WERI-Rb-1 (cell line): ENCODE data around the gene AXL.
A peak's percentile ranks its signal among the peaks of the same experiment; 100 is the strongest.
"Not testable (repeated sequence)": the region's sequence is repeated elsewhere in the genome, so short reads cannot be mapped to it uniquely, and the experiment has no call there.

ENCODE experiments used
- DNase-seq: peaks from one replicate; pipeline ENCODE4 v3.0.0-alpha.2; 2020
- H3K27ac ChIP-seq: fragments of 250-450 bp; sonication (Bioruptor Pico); 2 replicates; pipeline ENCODE4 v1.5.1; 2020; ENCODE audit warnings: mild to moderate bottlenecking, moderate library complexity
- H3K27me3 ChIP-seq: fragments of 250-450 bp; sonication (Bioruptor Pico); 2 replicates; pipeline ENCODE4 v1.5.1; 2021; ENCODE audit warnings: mild to moderate bottlenecking, low read depth, moderate library complexity; ENCODE audit not compliant: insufficient read depth, severe bottlenecking
- H3K36me3 ChIP-seq: fragments of 250-450 bp; sonication (Bioruptor Pico); 2 replicates; pipeline ENCODE4 v1.5.1; 2020; ENCODE audit warnings: mild to moderate bottlenecking, moderate library complexity
- H3K4me3 ChIP-seq: 2 replicates; pipeline ENCODE4 v1.5.1; 2011; ENCODE audit warnings: low read depth, mild to moderate bottlenecking, control low read depth, low read length
- H3K9me3 ChIP-seq: fragments of 250-450 bp; sonication (Bioruptor Pico); 2 replicates; pipeline ENCODE4 v1.5.1; 2021; ENCODE audit warnings: mild to moderate bottlenecking, moderate library complexity; ENCODE audit not compliant: severe bottlenecking
- CTCF ChIP-seq: IDR thresholded peaks from 2 replicates; pipeline ENCODE4 v1.5.1; 2011; ENCODE audit warnings: low read depth, mild to moderate bottlenecking, control low read depth, inconsistent platforms, low read length

Gene AXL

DNA sequence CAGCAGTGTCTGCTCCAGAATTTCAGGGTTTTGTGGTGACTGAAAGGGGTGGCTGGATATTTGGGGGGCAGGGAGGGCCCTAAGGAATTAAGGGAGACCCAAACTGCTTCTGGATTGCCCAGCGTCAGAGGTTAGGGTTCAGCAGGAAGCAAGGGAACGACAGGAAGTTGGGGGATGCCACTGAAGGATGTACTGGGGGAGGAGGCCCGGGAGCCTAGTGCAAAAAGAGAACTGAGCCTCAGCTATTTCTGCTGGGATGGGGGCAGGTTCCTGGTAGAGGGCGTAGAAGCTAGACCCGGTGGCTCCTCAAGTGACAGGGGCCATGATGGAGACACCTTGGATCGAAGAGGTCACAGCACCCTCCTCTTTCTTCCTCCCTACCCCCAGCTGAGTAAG lies 24.9 kb upstream of the AXL start:
- DNase-seq: no peak
- H3K4me3 ChIP-seq: no peak overlapping the region

GRCh38 chr19:41195675-41196497 lies 23.1 kb upstream of the AXL start:
- Histone ChIP-seq H3K27ac (no peak overlapping the region), H3K27me3 (no peaks in the 10 kb centered on the region), H3K36me3 (no peaks in the 10 kb centered on the region), H3K9me3 (no peaks in the 10 kb centered on the region), H3K4me3 (no peak overlapping the region)
- TF ChIP-seq CTCF: no peak
- DNase-seq: no peak

More for the DNA sequence above, 24.9 kb upstream of the AXL start:
- H3K36me3 ChIP-seq: no peaks in the 10 kb centered on the region
- H3K9me3 ChIP-seq: no peaks in the 10 kb centered on the region
- H3K27ac ChIP-seq: no peak overlapping the region
- H3K27me3 ChIP-seq: no peaks in the 10 kb centered on the region
- TF ChIP-seq CTCF: no peak

- no peaks in the 10 kb centered on the region for H3K36me3 ChIP-seq
- no peaks in the 10 kb centered on the region for H3K9me3 ChIP-seq
- no peak overlapping the region for H3K4me3 ChIP-seq
- TF ChIP-seq CTCF: no peak
- H3K27ac ChIP-seq: no peak overlapping the region
- no peak for DNase-seq
- no peaks in the 10 kb centered on the region for H3K27me3 ChIP-seq
Observed at GRCh38 chr19:41198559-41198958, 20.5 kb upstream of the AXL start.

DNA sequence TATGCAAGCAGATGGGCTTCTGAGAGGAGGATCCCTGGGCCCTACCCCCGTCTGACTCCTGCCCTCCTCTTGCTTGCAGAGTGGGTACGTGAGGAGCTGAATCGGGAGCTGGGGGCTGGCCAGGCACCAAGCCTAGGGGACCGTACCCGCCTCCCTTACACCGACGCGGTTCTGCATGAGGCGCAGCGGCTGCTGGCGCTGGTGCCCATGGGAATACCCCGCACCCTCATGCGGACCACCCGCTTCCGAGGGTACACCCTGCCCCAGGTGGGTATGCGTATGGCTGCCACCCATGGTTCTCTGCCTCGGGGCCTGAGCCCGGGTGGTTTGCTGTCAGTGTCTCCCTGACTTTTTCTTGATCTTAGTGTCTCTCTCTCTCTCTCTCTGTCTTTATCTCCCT lies 15.7 kb upstream of the AXL start:
- TF ChIP-seq CTCF: no peak
- no peaks in the 10 kb centered on the region for H3K36me3 ChIP-seq

GRCh38 chr19:41204338-41204737 lies 14.7 kb upstream of the AXL start:
- H3K27me3 ChIP-seq, H3K36me3 ChIP-seq, H3K27ac ChIP-seq, H3K4me3 ChIP-seq, H3K9me3 ChIP-seq: not testable (repeated sequence)
- peak; percentile 82 for TF ChIP-seq CTCF
- peak; percentile 83 for DNase-seq

More for the DNA sequence above, 15.7 kb upstream of the AXL start:
- no peaks in the 10 kb centered on the region for H3K9me3 ChIP-seq
- no peak overlapping the region for H3K4me3 ChIP-seq
- H3K27me3 ChIP-seq: no peaks in the 10 kb centered on the region
- no peak overlapping the region for H3K27ac ChIP-seq
- DNase-seq: no peak

DNA sequence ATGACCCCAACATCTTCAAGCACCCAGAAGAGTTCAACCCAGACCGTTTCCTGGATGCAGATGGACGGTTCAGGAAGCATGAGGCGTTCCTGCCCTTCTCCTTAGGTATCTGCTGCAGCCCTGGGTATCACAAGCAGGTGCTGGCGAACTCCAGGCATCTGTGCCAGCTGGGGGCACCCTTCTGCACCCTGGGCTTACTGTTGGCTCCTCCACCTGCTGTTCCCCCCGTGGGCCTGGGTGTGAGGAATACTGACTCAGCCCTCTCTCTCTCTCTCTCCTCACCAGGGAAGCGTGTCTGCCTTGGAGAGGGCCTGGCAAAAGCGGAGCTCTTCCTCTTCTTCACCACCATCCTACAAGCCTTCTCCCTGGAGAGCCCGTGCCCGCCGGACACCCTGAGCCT lies 13.0 kb upstream of the AXL start:
- no peaks in the 10 kb centered on the region for H3K27me3 ChIP-seq
- H3K36me3 ChIP-seq: no peaks in the 10 kb centered on the region
- no peak overlapping the region for H3K27ac ChIP-seq
- DNase-seq: no peak
- no peaks in the 10 kb centered on the region for H3K9me3 ChIP-seq
- H3K4me3 ChIP-seq: no peak overlapping the region
- no peak for TF ChIP-seq CTCF
